Measurements from ENCODE around the gene DOCK1.

DNA sequence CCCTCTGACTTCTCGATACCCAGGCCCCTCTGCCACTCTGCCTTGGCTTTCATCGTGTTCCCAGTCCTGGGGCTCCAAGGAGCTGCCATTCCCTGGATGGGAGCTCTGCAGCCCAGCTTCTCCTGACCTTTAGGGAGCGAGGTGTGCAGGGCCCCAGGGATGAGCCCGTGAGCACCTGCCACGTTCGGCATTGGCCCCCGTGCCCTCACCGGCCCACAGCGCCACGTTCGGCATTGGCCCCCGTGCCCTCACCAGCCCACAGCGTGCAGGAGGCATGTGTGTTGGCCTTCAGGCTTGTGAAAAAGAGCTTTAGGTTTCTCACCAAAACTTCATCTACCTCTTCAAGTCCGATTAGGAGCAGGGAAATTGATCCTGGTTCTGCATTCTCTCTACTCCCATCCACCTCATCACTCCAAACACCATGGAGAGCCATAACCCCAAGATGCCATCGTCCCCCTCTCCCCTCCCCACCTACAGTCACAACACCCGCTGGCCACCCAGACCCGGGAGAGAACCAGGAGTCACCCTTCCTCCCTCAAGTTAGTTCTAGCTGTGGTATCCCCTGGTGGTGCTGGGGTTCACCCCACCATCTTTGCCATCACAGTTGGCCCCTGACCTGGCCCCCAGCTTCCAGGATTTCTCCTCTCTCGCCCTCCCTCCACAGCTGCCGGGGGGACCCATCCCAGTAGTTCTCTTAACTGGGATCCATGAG lies 524.5 kb downstream of the DOCK1 start:
- TF ChIP-seq POLR2A (IDR thresholded peaks at IDR 0.05; ENCODE audit: low read depth, low read length): no peak
- no peak for TF ChIP-seq SPI1 (IDR thresholded peaks at IDR 0.05; ENCODE audit: low read depth, low read length)
- no peak for TF ChIP-seq POLR2AphosphoS5 (IDR thresholded peaks at IDR 0.05; ENCODE audit: low read depth, low read length)
- no peak for TF ChIP-seq TAF1 (IDR thresholded peaks at IDR 0.05; ENCODE audit: low read depth, low read length)
- no peak for TF ChIP-seq PAX5 (IDR thresholded peaks at IDR 0.05; ENCODE audit: insufficient read depth, low read length, severe bottlenecking)
- no peak for TF ChIP-seq POU2F2 (IDR thresholded peaks at IDR 0.05; ENCODE audit: low read depth, low read length)

All from GM12891 (cell line).